GM18517 (cell line): ENCODE data around the gene PRKD2.

Source experiments
- ATAC-seq: cut with Tn5 transposase; IDR thresholded peaks from one replicate; pipeline ENCODE4 v1.9.1; 2021; ENCODE audit warnings: mild to moderate bottlenecking, moderate library complexity; ENCODE audit not compliant: unreplicated experiment

PRKD2 gene

GRCh38 chr19:46742926-46743480 lies 26.1 kb upstream of the PRKD2 start:
- no peak for ATAC-seq

GRCh38 chr19:46741447-46741846 lies 24.5 kb upstream of the PRKD2 start:
- ATAC-seq, result no peak

GRCh38 chr19:46739290-46739771 lies 22.4 kb upstream of the PRKD2 start:
- ATAC-seq, result no peak

GRCh38 chr19:46737761-46738171 lies 20.9 kb upstream of the PRKD2 start:
- ATAC-seq, result no peak

GRCh38 chr19:46737298-46737654 lies 20.4 kb upstream of the PRKD2 start:
- ATAC-seq, result no peak

- no peak for ATAC-seq
Measured at GRCh38 chr19:46736531-46737297, 19.8 kb upstream of the PRKD2 start.

- no peak for ATAC-seq
Measured at GRCh38 chr19:46733690-46734292, 16.9 kb upstream of the PRKD2 start.

GRCh38 chr19:46732966-46733689 lies 16.2 kb upstream of the PRKD2 start:
- ATAC-seq, result no peak

GRCh38 chr19:46732172-46732938 lies 15.4 kb upstream of the PRKD2 start:
- no peak for ATAC-seq

GRCh38 chr19:46731584-46731983 lies 14.7 kb upstream of the PRKD2 start:
- no peak for ATAC-seq

GRCh38 chr19:46731007-46731501 lies 14.1 kb upstream of the PRKD2 start:
- ATAC-seq, result no peak

GRCh38 chr19:46730595-46730994 lies 13.7 kb upstream of the PRKD2 start:
- no peak for ATAC-seq

GRCh38 chr19:46730187-46730586 lies 13.3 kb upstream of the PRKD2 start:
- no peak for ATAC-seq

GRCh38 chr19:46729696-46730095 lies 12.8 kb upstream of the PRKD2 start:
- ATAC-seq, result no peak

GRCh38 chr19:46728693-46729339 lies 11.9 kb upstream of the PRKD2 start:
- no peak for ATAC-seq

- ATAC-seq, result no peak
Measured at GRCh38 chr19:46728208-46728607, 11.3 kb upstream of the PRKD2 start.

GRCh38 chr19:46727757-46728156 lies 10.8 kb upstream of the PRKD2 start:
- no peak for ATAC-seq

GRCh38 chr19:46726971-46727501 lies 10.1 kb upstream of the PRKD2 start:
- no peak for ATAC-seq

GRCh38 chr19:46726551-46726950 lies 9.6 kb upstream of the PRKD2 start:
- ATAC-seq, result no peak

GRCh38 chr19:46725859-46726393 lies 9.0 kb upstream of the PRKD2 start:
- ATAC-seq, result no peak
